Testis (tissue), 2 donors: ENCODE data around the gene NFIA.

Experiments
- CTCF ChIP-seq, 3 experiments: fragments of 450-650 bp in 2 of 3; fragments of 200-600 bp in 1 of 3; sonication (generic) in 1 of 3; IDR thresholded peaks; one replicate each; pipeline ENCODE4 v1.5.1; 2016 to 2019; ENCODE audit warnings: antibody characterized with exemption in 3 of 3, mild to moderate bottlenecking in 2 of 3, moderate library complexity in 1 of 3
- POLR2A ChIP-seq: fragments of 450-650 bp; IDR thresholded peaks from one replicate; pipeline ENCODE4 v1.6.1; 2017; ENCODE audit warnings: antibody characterized with exemption, mild to moderate bottlenecking, moderate library complexity

- TF ChIP-seq CTCF (IDR thresholded peaks at IDR 0.05) (no peak), POLR2A (no peak)
Measured at GRCh38 chr1:61116421-61116820, 34.1 kb downstream of the NFIA start.
